ENCODE data around the gene SLC25A27.

Gene SLC25A27

DNA sequence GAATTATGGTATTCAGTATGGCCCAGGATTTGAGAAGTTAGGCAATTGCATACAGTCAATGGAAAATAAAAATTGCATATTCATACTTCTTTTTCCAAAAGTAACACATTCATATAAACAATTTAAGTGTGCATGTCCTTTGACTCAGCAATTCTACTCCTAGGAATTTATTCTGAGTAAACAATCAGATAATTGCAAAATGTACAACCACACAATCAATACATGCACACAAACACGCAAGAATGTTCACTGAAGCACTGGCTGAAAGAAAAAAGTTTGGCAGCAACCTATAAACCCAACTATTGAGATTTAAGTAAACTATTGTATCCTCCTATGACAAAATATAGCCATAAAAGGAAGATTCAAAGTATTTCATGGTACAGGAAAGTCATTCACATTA is 1.8 kb upstream of the SLC25A27 start:
- no peak overlapping the region for H3K4me3 ChIP-seq (replicated peaks; ENCODE audit: low read depth, low read length)
- TF ChIP-seq, protein P1, sequence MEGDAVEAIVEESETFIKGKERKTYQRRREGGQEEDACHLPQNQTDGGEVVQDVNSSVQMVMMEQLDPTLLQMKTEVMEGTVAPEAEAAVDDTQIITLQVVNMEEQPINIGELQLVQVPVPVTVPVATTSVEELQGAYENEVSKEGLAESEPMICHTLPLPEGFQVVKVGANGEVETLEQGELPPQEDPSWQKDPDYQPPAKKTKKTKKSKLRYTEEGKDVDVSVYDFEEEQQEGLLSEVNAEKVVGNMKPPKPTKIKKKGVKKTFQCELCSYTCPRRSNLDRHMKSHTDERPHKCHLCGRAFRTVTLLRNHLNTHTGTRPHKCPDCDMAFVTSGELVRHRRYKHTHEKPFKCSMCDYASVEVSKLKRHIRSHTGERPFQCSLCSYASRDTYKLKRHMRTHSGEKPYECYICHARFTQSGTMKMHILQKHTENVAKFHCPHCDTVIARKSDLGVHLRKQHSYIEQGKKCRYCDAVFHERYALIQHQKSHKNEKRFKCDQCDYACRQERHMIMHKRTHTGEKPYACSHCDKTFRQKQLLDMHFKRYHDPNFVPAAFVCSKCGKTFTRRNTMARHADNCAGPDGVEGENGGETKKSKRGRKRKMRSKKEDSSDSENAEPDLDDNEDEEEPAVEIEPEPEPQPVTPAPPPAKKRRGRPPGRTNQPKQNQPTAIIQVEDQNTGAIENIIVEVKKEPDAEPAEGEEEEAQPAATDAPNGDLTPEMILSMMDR (IDR thresholded peaks at IDR 0.05; ENCODE audit: low read length, missing control alignments): no peak
- no peak for DNase-seq (ENCODE audit: low read depth)

DNA sequence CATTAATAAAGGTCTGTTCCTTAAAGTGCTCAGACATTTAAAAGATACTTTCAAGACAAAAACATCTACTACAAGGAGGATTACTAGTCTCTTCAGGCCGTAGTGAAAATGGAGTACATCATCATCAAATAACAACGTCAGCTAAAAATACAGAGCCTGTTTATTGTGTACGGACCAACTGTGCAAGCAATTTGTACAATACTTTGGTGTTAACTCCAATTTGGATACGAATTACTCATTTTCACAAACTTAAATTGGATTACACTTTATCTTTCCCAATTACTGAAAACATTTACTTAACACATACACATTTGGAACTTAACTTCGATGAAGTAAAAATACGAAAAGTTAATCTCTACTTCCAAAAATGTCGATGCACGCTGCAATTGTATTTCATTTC is 959 bp upstream of the SLC25A27 start:
- TF ChIP-seq, protein P1 (IDR thresholded peaks at IDR 0.05; ENCODE audit: low read length, missing control alignments): no peak
- no peak for DNase-seq (ENCODE audit: low read depth)
- no peak overlapping the region for H3K4me3 ChIP-seq (replicated peaks; ENCODE audit: low read depth, low read length)

- no peak for DNase-seq (ENCODE audit: low read depth)
- H3K4me3 ChIP-seq (replicated peaks; ENCODE audit: low read depth, low read length): peak overlapping the region; percentile 78
- TF ChIP-seq, protein P1 (IDR thresholded peaks at IDR 0.05; ENCODE audit: low read length, missing control alignments): no peak
Observed at GRCh38 chr6:46652232-46652602, 558 bp upstream of the SLC25A27 start.

- DNase-seq (ENCODE audit: low read depth): no peak
- TF ChIP-seq, protein P1 (IDR thresholded peaks at IDR 0.05; ENCODE audit: low read length, missing control alignments): no peak
- H3K4me3 ChIP-seq (replicated peaks; ENCODE audit: low read depth, low read length): peak overlapping the region; percentile 78
Observed at GRCh38 chr6:46653439-46654195, 842 bp downstream of the SLC25A27 start.

GRCh38 chr6:46655803-46656202 is 3.0 kb downstream of the SLC25A27 start:
- TF ChIP-seq, protein P1 (IDR thresholded peaks at IDR 0.05; ENCODE audit: low read length, missing control alignments): peak; percentile 27
- DNase-seq (ENCODE audit: low read depth): no peak
- H3K4me3 ChIP-seq (replicated peaks; ENCODE audit: low read depth, low read length): no peak overlapping the region

- TF ChIP-seq, protein P1 (IDR thresholded peaks at IDR 0.05; ENCODE audit: low read length, missing control alignments): no peak
- no peak overlapping the region for H3K4me3 ChIP-seq (replicated peaks; ENCODE audit: low read depth, low read length)
- no peak for DNase-seq (ENCODE audit: low read depth)
Observed at GRCh38 chr6:46657642-46658041, 4.9 kb downstream of the SLC25A27 start.

DNA sequence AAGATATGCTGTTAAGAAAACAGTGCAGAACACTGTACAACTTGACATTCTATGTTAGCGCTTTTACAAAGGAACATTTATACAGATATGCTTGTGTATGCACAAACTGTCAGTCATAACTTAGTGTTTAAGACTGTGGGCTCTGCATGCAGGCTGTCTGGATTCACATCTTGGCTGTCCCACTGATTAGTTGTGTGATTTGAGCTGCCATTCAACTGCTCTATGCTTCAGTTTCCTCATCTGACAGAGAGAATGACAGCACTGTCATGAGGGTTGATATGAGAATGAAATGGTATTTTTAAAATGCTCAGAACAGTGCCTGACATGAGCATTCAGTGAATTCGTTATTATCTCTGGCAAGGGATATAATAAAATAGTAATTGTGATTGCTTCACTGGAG is 8.7 kb downstream of the SLC25A27 start:
- H3K4me3 ChIP-seq (replicated peaks; ENCODE audit: low read depth, low read length): no peak overlapping the region
- TF ChIP-seq, protein P1 (IDR thresholded peaks at IDR 0.05; ENCODE audit: low read length, missing control alignments): no peak
- DNase-seq (ENCODE audit: low read depth): no peak
